ENCODE data around the gene CYB5R3. TPM values are rescaled to one million over a fixed set of nuclear protein-coding genes. Genes with fewer than 3 reads are reported as not detected.
A peak's percentile ranks its signal among the peaks of the same experiment; 100 is the strongest.
"Not testable (repeated sequence)": the region's sequence is repeated elsewhere in the genome, so short reads cannot be mapped to it uniquely, and the experiment has no call there.

CYB5R3 gene
- total RNA-seq, 1 donor from 2014 or later, result 181 TPM

- Mint-ChIP-seq H3K27ac (ENCODE audit: unreplicated experiment) (no peak overlapping the region), H3K9me3 (ENCODE audit: unreplicated experiment) (no peaks in the 10 kb centered on the region), H3K4me1 (ENCODE audit: low read depth, unreplicated experiment) (peaks cover 22% of the 10 kb centered on the region), H3K27me3 (ENCODE audit: low read depth, unreplicated experiment) (no peaks in the 10 kb centered on the region), H3K36me3 (ENCODE audit: low read depth, unreplicated experiment) (peaks cover 7% of the 10 kb centered on the region), H3K4me3 (ENCODE audit: unreplicated experiment) (no peak overlapping the region)
- TF ChIP-seq, protein P1, sequence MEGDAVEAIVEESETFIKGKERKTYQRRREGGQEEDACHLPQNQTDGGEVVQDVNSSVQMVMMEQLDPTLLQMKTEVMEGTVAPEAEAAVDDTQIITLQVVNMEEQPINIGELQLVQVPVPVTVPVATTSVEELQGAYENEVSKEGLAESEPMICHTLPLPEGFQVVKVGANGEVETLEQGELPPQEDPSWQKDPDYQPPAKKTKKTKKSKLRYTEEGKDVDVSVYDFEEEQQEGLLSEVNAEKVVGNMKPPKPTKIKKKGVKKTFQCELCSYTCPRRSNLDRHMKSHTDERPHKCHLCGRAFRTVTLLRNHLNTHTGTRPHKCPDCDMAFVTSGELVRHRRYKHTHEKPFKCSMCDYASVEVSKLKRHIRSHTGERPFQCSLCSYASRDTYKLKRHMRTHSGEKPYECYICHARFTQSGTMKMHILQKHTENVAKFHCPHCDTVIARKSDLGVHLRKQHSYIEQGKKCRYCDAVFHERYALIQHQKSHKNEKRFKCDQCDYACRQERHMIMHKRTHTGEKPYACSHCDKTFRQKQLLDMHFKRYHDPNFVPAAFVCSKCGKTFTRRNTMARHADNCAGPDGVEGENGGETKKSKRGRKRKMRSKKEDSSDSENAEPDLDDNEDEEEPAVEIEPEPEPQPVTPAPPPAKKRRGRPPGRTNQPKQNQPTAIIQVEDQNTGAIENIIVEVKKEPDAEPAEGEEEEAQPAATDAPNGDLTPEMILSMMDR (IDR thresholded peaks at IDR 0.05; ENCODE audit: insufficient read depth, low read depth, low read length), result no peak
- no peak for TF ChIP-seq EZH2 (IDR thresholded peaks at IDR 0.05; ENCODE audit: insufficient read depth, low read length)
- H3K79me2 ChIP-seq (ENCODE audit: insufficient read depth, low read length), result peaks cover 19% of the 10 kb centered on the region
- H3K27me3 ChIP-seq (ENCODE audit: insufficient read depth, low read length), result no peaks in the 10 kb centered on the region
- H4K20me1 ChIP-seq (ENCODE audit: insufficient read depth, low read length), result peaks cover 34% of the 10 kb centered on the region
- H3K4me2 ChIP-seq (ENCODE audit: low read length), result no peak overlapping the region
- H3K36me3 ChIP-seq (ENCODE audit: insufficient read depth, low read length), result peaks cover 2% of the 10 kb centered on the region
- peaks cover 29% of the 10 kb centered on the region for H3K4me1 ChIP-seq (ENCODE audit: insufficient read depth, low read length)
- DNase-seq (ENCODE audit: low read depth) (no peak), FAIRE-seq (no peak)
- H3K9me3 ChIP-seq (ENCODE audit: insufficient read depth, low read depth, low read length), result no peaks in the 10 kb centered on the region
- no peak overlapping the region for H3K4me3 ChIP-seq (ENCODE audit: insufficient read depth, low read depth, low read length)
- no peak overlapping the region for H3K9ac ChIP-seq (ENCODE audit: low read length)
- no peak overlapping the region for H3K27ac ChIP-seq (ENCODE audit: low read depth, low read length)
- no peak overlapping the region for H2AFZ ChIP-seq (ENCODE audit: low read depth, low read length)
Measured at GRCh38 chr22:42617155-42617983, 31.8 kb downstream of the CYB5R3 start.

- H4K20me1 ChIP-seq (ENCODE audit: insufficient read depth, low read length), result peaks cover 42% of the 10 kb centered on the region
- H3K79me2 ChIP-seq (ENCODE audit: insufficient read depth, low read length), result peaks cover 34% of the 10 kb centered on the region
- peaks cover 22% of the 10 kb centered on the region for H3K4me1 Mint-ChIP-seq (ENCODE audit: low read depth, unreplicated experiment)
- H3K4me3 Mint-ChIP-seq (ENCODE audit: unreplicated experiment), result peak overlapping the region; percentile 90
- H3K27me3 ChIP-seq (ENCODE audit: insufficient read depth, low read length); H2AFZ ChIP-seq (ENCODE audit: low read depth, low read length); H3K9me3 Mint-ChIP-seq (ENCODE audit: unreplicated experiment); FAIRE-seq; H3K9me3 ChIP-seq (ENCODE audit: insufficient read depth, low read depth, low read length); DNase-seq (ENCODE audit: low read depth); H3K36me3 Mint-ChIP-seq (ENCODE audit: low read depth, unreplicated experiment); H3K36me3 ChIP-seq (ENCODE audit: insufficient read depth, low read length); H3K27me3 Mint-ChIP-seq (ENCODE audit: low read depth, unreplicated experiment); H3K4me3 ChIP-seq (ENCODE audit: insufficient read depth, low read depth, low read length): not testable (repeated sequence)
- H3K4me1 ChIP-seq (ENCODE audit: insufficient read depth, low read length), result peaks cover 31% of the 10 kb centered on the region
- peak overlapping the region; percentile 4 for H3K9ac ChIP-seq (ENCODE audit: low read length)
- peak overlapping the region; percentile 54 for H3K4me2 ChIP-seq (ENCODE audit: low read length)
- H3K27ac Mint-ChIP-seq (ENCODE audit: unreplicated experiment), result peak overlapping the region; percentile 99
- H3K27ac ChIP-seq (ENCODE audit: low read depth, low read length), result peak overlapping the region; percentile 99
Measured at GRCh38 chr22:42615860-42616175, 33.4 kb downstream of the CYB5R3 start.

DNA sequence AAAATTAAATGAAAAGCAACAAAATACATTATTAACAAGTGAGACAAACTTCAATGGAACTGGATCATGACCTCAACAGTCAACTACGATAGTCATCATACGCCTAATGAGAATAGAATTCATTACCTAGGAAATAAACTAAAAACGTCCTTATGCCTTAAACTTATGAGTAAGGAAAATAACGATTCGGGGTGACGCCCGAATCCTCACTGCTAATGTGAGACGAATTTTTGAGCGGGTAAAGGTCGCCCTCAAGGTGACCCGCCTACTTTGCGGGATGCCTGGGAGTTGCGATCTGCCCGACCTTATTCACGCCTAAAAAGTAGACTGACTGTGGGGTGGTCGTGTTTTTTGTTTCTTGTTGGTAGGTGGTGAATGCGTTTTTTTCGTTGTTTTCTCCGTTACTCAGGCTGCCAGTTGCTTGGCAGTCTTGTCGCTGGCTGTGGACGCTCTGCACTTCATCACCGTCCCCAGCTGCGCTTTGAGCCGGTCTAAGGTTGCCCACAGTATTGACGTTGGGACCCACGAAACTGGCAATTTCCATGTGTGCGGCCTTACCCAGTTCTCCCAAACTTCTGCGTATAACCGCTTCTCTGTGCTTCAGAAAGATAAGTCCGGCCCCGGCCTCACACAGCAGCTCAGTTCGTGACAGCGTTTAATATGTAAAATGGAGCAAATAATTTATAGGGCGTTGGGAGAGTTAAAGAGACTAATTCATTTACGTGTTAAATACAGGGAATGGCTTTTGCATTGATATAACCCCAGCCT, 33.9 kb downstream of the CYB5R3 start:
- Histone ChIP-seq H3K27me3 (ENCODE audit: insufficient read depth, low read length) (no peaks in the 10 kb centered on the region), H3K9ac (ENCODE audit: low read length) (peak overlapping the region; percentile 96), H3K9me3 (ENCODE audit: insufficient read depth, low read depth, low read length) (no peaks in the 10 kb centered on the region), H3K4me2 (ENCODE audit: low read length) (peak overlapping the region; percentile 99), H3K4me1 (ENCODE audit: insufficient read depth, low read length) (peaks cover 26% of the 10 kb centered on the region), H2AFZ (ENCODE audit: low read depth, low read length) (peak overlapping the region; percentile 86), H3K4me3 (ENCODE audit: insufficient read depth, low read depth, low read length) (peak overlapping the region; percentile 98), H3K27ac (ENCODE audit: low read depth, low read length) (peak overlapping the region; percentile 99), H4K20me1 (ENCODE audit: insufficient read depth, low read length) (peaks cover 42% of the 10 kb centered on the region), H3K79me2 (ENCODE audit: insufficient read depth, low read length) (peaks cover 40% of the 10 kb centered on the region), H3K36me3 (ENCODE audit: insufficient read depth, low read length) (peaks cover 4% of the 10 kb centered on the region)
- no peaks in the 10 kb centered on the region for H3K9me3 Mint-ChIP-seq (ENCODE audit: unreplicated experiment)
- H3K4me1 Mint-ChIP-seq (ENCODE audit: low read depth, unreplicated experiment), result peaks cover 22% of the 10 kb centered on the region
- no peak for TF ChIP-seq EZH2 (IDR thresholded peaks at IDR 0.05; ENCODE audit: insufficient read depth, low read length)
- TF ChIP-seq, protein P1 (IDR thresholded peaks at IDR 0.05; ENCODE audit: insufficient read depth, low read depth, low read length), result no peak
- peak; percentile 97 for FAIRE-seq
- H3K36me3 Mint-ChIP-seq (ENCODE audit: low read depth, unreplicated experiment), result peaks cover 8% of the 10 kb centered on the region
- DNase-seq (ENCODE audit: low read depth), result peak; percentile 99
- no peaks in the 10 kb centered on the region for H3K27me3 Mint-ChIP-seq (ENCODE audit: low read depth, unreplicated experiment)
- H3K4me3 Mint-ChIP-seq (ENCODE audit: unreplicated experiment), result peak overlapping the region; percentile 90
- peak overlapping the region; percentile 99 for H3K27ac Mint-ChIP-seq (ENCODE audit: unreplicated experiment)

Data from astrocyte (in vitro differentiated cells and primary cell).